CD4-positive, alpha-beta T cell treated with Interleukin-1 beta for 1 hour (primary cell): ENCODE results near the gene COX7C.
A peak's percentile ranks its signal among the peaks of the same experiment; 100 is the strongest.

ENCODE experiments used
- DNase-seq, 2 donors: peaks; one replicate each; pipeline ENCODE4 v3.0.0-alpha.2; 2020 to 2022

Gene COX7C

DNA sequence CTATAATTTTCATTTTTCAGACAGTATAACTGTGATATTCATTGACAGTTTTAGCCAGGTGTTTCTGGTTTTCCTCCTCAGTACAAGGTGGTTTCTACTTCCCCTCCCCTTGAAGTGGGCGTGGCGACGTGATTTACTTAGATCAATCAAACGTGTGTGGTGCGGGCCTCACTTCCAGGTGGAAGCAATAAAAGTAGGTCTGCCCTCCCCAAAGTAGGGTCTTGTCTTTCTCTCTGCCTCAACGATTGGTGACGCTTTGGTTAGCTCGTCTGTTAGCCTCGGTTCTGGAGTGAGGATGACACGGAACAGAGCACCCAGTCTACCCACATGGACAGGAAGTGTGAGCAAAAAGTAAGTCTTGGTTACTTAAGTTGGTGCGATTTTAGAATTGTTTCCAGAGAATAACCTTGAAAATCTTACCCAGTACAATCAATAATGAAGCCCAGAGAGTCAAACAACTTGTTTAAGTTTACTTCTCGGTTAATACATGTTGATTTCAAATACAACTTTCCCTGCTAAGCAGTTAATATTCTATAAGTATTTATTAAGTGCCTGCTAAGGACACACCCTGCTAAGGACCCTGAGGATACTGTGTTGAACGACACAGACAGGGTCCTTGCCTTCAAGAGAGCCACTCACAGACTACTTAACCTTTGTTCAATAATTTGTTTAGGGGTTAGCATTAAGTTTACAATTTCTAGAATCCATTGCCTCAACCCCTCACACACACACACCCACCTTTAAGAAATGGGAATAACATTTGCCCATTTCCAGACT, 48.4 kb downstream of the COX7C start:
- DNase-seq = peak; percentile 14 to 17

DNA sequence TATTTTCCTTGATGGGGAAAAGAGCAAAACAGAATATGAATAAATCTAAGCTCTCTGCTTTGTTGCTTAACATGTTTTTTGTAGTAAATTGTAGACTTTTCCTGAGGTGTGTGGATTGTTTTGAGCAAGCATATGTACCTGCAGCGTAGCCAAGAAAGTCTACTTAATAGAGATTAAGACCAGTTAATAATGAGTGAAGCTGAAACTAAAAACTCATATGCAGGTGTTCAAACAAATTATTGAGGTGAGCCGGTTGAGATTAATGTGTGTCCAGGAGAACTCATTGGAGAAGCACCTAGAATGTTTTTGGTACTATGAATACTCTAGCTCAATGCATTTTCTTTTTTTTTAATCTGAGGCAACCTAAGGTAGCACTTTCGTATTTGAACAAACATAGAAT, 49.2 kb downstream of the COX7C start:
- DNase-seq = no peak
